HG03520 (cell line): ENCODE measurements around the gene PPP2R2C.

Experiments
- ATAC-seq: cut with Tn5 transposase; IDR thresholded peaks from one replicate; pipeline ENCODE4 v1.9.1; 2021; ENCODE audit warnings: mild to moderate bottlenecking, moderate library complexity; ENCODE audit not compliant: unreplicated experiment

The PPP2R2C gene

DNA sequence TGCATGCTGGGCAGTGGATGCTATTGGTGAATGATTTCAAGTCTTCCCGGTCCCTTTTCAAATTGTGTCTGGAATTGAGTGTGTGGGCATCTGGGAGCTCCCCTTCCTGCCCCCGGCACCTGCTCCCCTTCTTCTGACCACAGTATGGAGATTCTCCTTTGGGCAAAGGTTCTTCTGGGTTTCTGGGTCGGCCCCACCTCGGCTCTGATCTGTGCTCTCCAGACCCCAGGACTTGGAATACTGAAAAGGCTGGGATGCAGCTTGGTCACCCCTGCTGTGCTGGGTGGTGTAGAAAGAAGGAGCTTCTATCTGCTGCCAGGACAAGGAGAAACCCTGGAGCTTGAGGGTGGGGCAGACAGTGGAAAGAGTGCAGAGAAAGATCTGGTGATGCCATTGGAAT, 124.0 kb downstream of the PPP2R2C start:
- no peak for ATAC-seq

- ATAC-seq = no peak
Observed at GRCh38 chr4:6347511-6348045, 124.8 kb downstream of the PPP2R2C start.

- no peak for ATAC-seq
Observed at GRCh38 chr4:6346373-6347110, 125.9 kb downstream of the PPP2R2C start.

GRCh38 chr4:6345866-6346265, 126.5 kb downstream of the PPP2R2C start:
- no peak for ATAC-seq

DNA sequence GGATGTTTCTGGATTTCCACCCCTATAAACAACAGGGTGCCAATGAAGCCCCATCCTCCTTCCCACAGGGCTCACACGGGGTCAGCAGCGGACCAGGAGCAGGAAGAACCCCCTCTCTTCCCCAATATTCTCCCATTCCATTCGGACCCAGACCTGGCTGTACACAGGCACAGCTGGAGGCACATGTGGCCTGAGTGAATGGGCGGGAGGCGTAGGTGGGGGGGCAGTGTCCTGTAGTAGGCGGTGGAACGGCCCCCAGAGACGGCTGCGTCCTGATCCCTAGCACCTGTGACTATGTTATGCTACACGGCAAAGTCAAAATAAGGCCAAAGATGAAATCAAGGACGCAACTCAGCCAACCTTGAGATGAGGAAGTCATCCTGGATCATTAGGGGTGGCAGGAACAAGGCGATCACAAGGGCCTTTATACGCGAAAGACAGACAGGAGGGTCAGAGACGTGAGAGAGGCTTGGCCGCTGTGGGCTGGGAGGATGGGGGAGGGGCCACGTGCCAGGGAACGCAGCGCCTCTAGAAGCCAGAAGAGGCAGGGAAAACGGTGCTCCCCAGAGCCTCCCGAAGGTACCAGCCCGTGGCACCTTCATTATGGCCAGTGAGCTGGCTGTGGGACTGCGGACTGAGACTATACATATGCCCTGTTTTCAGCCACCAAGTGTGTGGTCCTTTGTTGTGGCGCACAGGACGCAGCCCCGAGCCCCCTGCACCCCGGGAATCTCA, 127.2 kb downstream of the PPP2R2C start:
- ATAC-seq = no peak

- ATAC-seq = no peak
Observed at GRCh38 chr4:6343939-6344408, 128.4 kb downstream of the PPP2R2C start.

DNA sequence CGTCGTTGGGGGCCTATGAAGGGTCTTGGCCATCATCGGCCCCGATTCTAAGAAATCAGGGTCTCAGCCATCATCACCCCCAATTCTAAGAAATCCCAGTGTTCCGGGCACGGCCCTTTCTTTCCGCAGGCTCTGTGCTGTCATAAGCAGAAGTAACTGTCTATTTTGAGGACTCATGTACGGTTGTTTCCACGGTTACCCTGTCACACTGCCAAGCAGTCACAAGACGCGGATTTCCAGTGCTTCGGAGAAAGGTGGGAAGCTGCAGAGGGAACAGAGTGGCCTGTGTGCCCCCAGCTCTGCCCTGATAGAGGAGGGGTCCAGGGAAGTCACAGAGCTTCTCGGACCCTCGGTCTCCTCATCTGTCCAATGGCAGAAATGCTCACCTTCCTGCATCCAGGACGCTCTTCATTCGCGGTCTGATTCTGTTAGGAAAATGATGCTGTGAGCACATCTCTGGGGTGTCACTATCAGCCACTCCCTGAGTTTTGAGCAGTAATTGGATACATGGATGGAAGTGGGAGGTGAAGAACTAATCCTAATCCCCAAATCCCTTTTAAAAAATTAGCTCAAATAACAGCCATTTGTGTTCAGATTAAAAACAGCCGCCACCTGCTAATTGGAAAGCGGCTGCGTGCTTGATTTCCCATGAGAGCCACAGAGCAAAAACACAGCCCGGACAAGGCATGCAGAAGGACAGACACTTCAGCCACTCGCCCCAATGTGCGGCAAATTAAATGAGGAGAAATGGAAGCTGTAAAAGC, 129.7 kb downstream of the PPP2R2C start:
- ATAC-seq = no peak

DNA sequence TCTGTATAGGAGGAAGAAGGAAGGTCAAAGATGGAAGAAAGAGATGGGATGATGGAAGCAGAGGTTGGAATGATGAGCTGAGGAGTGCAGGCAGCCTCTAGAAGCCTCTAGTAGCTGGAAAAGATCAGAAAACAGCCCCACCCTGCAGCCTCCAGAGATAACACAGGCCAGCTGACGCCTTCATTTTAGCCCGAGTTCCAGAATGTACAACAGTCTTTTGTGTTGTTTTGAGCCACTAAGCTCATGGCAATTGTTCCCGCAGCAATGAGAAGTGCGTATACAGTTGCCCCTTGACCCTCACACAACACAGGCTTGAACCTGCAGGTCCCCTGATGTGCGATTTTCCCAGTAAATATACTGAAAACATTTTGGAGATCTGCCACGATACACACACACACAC, 130.7 kb downstream of the PPP2R2C start:
- no peak for ATAC-seq

GRCh38 chr4:6340446-6341015, 131.9 kb downstream of the PPP2R2C start:
- ATAC-seq = no peak

DNA sequence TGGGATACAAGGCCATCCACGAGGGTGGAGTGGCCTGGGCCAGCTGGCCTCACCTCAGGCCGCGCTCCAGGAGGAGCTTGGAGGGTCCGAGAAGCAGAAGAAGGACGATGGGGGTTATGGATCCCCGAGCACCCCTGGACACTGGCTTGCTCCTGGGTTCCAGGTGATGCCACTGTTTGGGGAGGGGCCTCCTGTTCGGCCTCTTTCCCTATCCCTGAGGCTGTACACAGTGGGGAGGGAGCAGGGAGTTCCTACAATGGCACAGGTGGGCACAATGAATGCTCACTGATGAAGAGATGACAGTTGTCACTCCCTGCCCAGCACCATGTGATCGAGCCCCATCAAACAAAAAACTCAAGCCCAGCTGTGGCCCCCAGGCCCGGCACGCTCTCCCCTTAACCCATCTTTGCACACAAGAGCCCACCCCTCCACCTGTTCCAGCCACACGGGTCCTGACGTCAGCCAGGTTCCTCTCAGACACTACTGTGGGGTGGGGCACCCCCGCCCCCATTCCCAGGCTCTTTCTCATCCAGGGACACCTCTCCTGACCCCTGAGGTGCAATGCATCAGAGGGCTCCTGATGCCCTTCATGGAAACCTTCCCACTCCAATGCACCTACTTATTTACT, 132.5 kb downstream of the PPP2R2C start:
- no peak for ATAC-seq

DNA sequence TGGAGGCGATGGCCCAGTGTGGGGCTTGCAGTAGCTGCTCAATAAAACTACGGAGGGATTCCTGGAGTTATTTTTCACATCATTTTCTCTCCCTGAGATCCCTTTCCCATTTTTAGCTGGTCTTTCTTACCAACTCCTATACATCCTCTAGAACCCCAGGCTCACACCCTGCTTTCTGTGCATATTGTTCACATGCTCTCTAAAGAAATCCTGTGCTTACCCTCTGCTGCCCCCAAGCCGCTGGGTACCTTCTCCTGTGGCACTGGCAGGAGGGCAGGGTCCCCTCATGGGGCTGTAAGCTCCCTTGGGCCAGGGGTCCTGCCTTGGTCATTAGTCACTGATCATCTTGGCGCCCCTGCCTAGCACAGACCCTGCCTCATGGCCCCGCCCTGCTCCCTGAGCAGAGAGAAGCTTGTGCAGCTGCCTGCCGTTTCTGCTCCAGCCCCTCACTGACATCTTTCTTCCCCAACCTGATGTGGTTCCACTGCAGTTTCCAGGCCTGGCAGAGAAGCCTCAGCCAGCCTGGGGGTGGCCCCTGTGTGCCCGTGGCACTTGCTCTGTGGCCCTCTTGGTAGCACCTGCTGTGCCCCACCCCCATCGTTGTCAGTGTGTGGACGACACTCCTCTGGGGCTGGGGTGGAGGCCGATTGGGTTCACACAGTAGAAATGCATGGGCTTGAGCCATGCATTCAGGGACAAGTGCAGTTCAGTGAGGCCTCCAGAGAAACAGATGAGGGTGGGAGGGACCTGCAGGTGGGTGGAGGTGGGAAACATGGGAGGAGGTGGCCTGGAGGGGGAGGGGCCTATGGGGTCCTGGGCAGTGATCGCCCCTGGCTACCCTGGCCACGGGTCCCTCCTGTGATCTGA, 133.2 kb downstream of the PPP2R2C start:
- no peak for ATAC-seq

DNA sequence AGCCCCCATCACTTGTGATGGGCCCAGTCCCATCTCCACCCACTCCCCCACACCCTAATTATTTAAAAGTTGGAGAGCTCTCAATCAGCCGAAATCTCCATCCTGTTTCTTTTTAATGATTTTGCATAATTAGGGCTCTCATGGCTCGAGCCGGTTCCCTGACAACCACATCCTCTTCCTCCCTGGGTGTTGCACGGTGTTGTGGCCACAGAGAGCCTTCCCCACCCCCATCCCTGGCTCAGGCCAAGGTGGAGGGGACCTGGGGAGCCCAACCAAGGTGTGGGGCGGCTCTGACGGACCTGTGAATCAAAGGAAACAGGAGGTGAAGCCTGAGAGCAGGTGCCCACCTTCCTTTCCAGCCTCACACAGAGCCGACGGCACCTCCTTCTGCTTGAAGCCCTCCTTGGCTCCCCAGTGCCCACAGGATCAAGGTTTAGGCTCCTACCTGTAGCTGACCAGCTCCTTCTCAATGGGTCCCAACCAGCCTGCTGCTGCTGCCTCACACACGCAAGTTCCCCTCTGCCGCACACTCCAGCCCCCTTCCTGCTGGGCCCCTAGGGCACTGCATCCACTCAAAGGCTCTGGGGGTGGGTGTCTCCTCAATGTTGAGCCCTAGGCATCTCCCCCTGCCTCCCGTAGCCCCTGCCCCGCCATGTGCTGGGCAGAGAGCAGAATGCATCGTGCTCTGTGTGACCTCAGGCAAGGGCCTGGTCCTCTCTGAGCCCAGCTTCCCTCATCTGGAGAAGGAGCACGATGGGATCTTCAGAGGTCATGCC, 134.1 kb downstream of the PPP2R2C start:
- no peak for ATAC-seq

DNA sequence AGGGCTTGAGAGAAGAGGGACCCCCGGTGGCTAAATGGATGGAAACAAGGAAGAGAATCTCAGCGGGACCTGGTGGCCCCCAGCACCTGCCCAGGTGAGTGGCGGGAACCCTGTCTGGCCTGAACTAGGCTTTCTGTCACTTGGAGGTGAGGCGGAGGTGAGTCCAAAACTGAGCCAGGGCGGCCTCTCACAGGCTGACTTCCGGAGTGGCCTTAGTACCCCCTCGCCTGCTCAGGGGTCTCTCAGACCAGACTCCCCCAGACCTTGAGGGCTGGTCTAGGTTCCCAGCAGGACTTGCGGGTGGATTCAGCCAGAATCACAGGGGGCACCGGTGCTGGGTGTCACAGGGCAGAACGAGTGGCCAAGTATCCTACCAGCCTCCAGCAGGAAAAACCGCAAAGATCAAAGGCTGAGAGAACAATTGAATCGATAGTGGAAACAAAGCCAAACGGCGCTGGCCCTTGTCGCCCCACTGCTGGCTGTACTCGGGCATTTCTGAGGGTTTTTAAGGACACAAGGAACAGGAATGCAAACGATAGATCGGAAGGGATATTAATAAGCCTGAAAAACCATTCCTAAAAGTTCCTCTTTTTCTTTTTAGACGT, 135.0 kb downstream of the PPP2R2C start:
- ATAC-seq = no peak

DNA sequence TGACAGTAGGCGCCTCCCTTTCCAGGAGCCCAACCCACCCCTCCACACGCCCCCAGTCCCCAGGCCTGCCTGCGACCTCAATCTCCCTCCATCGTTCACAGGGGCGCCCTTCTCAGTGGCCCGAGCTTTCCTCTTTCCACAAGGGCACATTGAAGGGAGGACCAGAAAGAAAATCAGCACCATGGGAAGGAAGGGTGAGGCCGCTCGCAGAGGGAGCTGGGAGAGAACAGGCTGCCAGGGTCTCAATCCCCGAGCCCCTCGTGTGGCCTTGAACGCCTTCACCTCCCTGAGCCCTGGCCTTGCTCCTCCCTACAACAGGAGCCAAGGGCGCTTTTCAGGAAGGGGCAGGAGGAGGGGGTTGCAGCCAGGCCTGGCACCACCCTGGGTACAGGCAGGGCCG, 136.2 kb downstream of the PPP2R2C start:
- no peak for ATAC-seq

DNA sequence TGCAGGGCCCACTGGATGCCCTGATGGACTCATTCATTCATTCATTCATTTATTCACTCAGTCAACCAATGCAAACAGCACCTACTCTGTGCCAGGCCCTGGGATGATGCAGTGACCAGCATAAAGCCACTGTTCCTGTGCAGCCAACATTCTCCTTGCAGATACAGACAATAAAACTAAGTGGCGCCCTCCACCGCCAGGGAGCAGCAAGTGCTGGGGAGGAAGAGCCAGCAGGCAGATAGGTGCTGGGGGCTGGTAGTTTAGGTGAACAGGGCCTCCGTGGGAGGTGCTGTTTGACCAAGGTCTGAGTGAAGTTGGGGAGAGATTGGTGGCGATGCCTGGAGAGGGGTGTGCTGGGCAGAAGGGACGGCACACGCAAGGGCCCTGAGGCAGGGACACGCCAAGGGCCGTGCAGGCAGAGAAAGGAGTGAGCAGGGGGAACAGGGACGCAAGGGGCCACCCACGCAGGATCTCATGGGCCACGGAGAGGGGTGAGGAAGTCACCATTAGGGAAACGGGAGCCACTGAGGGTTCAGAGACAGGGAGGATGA, 137.3 kb downstream of the PPP2R2C start:
- ATAC-seq = no peak

DNA sequence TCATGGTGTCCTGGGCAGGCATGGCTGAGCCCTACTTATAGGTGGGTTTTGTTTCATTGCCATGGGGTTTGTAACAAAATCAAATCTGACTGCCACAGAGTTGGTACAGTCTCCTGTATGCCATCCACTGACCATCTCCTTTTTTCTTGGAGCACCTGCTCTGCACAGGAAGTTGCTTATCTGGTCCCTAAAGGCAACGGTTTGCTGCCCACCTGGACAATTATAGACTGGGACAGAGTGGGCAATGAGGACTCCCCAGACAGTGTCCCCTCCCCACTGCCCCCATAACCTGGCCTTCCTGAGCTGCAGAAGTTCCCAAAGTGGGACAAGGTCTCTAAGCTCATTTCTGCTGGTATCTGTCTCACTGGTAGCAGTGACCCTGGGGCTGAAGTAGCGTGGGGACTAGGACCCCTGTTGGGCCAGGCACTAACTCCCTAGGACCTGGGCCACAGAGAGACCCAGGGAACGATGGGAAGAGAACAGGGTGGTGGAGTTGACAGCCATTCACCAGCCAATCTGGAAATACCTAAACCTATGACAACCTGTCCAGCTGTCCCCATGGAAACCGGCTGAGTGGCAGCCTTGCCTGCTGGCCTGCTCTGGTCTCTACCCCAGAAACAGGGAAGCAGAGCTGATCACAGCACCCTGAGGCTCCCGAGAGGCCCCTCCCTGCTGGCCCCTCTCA, 138.1 kb downstream of the PPP2R2C start:
- ATAC-seq = no peak
